HG03196 (cell line): ENCODE measurements around the gene ARHGAP15.

ENCODE experiments used
- ATAC-seq: cut with Tn5 transposase; IDR thresholded peaks from one replicate; pipeline ENCODE4 v1.9.1; 2021; ENCODE audit not compliant: unreplicated experiment

The ARHGAP15 gene

GRCh38 chr2:143793381-143793780, 664.2 kb downstream of the ARHGAP15 start:
- ATAC-seq: no peak

GRCh38 chr2:143796051-143796450, 666.8 kb downstream of the ARHGAP15 start:
- no peak for ATAC-seq

- ATAC-seq: no peak
Measured at GRCh38 chr2:143801561-143801960, 672.3 kb downstream of the ARHGAP15 start.

GRCh38 chr2:143802242-143802641, 673.0 kb downstream of the ARHGAP15 start:
- no peak for ATAC-seq

GRCh38 chr2:143802871-143803650, 673.8 kb downstream of the ARHGAP15 start:
- ATAC-seq: peak; percentile 85

GRCh38 chr2:143803936-143804335, 674.7 kb downstream of the ARHGAP15 start:
- no peak for ATAC-seq

GRCh38 chr2:143805666-143806065, 676.4 kb downstream of the ARHGAP15 start:
- ATAC-seq: no peak

- ATAC-seq: no peak
Measured at GRCh38 chr2:143807192-143807591, 678.0 kb downstream of the ARHGAP15 start.

GRCh38 chr2:143807671-143808070, 678.5 kb downstream of the ARHGAP15 start:
- no peak for ATAC-seq

- no peak for ATAC-seq
Measured at GRCh38 chr2:143808166-143808565, 678.9 kb downstream of the ARHGAP15 start.

GRCh38 chr2:143815082-143815481, 685.9 kb downstream of the ARHGAP15 start:
- no peak for ATAC-seq

- no peak for ATAC-seq
Measured at GRCh38 chr2:143816916-143817315, 687.7 kb downstream of the ARHGAP15 start.
